DMS 273 (cell line): ENCODE results near the gene GPS2.

ENCODE experiments used
- DNase-seq: peaks from one replicate; lab custom pipeline; 2025; ENCODE audit not compliant: unreplicated experiment; lab: John Stamatoyannopoulos, UW

GPS2 gene

DNA sequence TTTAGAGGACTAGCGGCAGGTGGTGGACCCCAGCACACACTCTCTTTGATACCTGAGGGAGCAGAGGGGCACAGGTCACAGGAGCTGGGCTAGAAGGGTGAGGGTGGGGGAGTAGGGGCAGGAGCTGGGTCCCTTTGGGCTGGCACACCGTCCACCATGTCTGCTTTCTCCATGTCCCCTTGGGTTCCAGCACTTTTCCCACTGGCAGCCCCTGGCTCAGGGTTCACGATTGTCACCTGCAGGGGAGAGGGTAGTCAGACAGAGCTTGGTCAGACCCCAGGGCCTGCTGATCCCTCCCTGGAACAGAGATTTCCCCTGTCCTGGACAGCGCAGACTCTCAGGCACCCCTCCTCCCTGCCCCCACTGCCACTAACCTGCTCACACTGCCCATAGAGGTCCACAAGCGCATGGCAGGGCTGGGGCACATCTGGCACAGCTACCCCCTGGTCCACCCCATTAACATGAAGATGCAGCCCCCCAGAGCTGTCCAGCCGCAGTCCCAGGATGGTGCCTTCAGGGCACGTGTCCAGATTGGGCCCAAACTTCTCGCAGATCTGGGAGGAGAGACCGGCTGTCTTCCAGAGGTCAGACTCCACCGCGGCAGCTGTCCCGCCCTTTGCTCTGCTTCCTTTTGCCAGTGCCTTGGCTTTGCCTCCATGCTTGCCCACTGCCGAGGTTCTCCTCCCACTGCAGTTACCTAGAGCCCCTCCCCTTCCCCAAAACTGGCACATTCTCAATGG lies 3.1 kb upstream of the GPS2 start:
- DNase-seq = no peak

DNA sequence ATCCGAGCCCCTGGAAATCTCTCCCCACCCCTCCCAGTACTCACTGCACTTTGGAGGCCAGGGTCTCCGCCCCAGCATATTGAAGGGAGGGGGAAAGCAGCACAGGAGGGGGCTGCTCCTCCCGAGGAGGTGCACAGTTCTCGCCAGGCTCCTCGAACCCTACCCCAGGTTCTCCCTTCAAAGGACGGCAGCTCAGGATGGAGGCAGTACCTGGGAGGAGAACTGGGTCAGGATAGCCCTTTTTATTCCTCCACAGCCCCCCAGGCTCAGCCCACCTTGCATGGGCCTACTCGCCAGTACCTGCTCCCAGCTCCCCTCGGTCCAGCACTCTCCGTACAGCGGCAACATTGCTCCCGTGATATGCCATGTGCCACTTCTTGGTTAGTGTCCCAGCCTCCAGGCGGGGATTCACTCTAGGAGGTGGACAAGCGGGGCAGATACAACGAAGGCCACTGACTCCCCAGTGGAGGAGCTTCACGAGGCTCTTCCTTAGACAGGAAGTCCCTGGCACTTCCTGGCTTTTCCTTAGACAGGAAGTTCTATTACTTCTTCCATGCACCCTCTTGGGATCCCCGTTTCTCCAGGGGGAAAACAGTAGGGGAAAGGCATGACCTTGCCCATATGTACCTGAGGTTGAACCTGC lies 2.1 kb upstream of the GPS2 start:
- DNase-seq = no peak

DNA sequence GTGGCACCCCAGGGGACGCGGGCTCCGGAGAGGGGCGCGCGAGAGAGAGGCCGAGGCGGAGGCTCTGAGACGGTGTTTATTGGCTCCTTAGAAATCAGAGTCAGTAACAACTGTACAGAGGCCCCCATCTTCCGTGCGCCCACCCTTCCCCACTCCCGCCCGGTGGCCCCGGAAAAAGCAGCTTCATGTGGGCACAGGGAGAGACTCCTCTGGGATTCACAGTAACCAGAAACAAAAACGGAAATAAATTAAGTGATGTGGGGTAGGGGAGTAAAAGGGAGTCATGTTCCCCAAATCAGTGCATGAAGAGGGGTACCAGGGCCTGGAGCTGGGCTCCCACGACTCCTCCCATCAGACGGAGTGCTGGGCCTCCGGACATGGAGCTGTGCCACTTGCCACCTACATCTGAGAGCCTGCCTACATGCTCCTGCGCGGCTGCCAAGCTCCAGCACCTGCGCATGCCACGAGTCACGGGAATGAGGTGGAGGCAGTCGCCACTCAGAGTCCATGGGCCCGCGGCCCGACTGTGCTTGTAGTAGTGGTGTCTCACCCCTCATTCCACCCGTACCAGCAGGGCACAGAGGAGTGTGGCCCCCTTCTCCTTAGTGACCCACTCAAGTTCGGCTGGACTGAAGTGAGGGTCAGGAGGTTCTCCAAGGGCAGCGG lies 543 bp upstream of the GPS2 start:
- DNase-seq = no peak

DNA sequence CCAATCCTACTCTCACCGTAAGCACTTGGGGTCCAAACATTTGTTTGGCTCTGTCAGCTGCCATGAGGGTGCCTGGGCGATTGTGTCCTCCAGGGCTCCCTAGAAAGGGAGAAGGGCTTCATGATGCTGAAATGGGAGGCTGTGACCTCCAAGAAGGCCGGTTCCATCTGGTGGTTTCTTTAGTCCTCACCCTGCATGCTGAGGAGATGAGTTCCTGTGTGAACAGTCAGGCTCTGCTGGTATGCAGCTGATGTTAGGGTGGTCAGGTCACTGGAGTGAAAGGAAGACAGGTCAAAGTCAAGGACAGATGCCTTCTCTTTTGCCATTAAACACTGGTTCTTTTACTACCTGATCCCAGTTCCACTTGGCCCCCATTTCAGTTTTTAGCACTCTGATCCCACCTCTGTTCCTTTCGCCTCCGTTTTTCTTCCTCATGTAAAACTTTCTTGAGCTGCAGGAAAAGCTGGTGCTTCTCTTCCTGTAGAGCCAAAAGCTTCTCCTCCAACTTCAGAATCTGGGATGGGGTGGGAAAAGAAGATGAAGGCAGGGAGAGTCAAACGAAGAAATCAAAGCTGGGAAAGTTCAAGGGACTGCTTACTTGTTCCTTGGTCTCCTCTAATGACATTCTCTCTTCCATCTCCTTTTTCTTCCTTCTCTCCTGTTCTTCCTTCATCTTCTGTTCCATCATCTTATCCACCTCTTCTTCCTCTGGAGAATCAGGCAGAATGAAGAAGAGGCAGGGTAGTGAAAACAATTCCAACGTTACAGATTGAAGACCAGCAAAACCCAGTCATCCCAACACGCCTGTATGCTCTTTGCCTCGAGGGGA lies 1.1 kb downstream of the GPS2 start:
- DNase-seq = peak; percentile 61

DNA sequence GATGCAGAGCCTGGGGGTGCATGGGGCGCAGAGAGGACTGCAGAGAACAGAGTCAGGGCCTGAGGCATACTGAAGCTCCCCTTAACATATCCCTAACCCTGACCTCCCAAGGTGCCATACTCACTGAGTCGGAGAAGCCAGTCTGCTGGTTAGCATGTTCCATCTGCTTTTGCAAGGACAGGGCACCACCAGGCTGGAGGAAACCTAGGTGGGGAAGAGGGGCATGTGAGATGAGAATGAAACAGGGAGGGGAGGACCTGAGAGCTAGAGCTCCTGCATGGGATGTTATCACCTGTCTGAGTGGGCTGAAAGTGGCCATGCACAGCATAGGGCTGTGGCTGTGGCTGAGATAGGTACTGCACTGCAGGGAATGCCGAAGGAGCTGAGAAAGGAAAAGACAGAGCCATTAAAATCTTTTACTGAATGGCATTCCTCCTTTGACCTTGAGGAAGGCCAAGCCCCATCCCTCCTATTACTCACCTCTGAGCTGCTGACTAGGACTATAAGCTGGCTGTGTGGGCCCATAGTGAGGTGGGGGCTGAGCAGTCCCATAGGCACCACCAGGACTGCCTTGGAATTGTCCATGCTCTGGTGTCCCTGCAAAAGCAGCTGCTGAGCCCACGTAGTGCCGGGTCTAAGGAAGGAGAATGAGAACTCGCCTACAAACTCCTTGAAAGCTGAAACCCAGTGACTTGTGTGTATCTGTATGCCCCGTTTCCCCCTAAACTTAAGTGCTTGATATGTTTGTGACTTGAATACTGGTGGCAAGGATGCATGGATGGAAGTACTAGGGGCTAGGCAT lies 1.9 kb downstream of the GPS2 start:
- peak; percentile 62 for DNase-seq

DNA sequence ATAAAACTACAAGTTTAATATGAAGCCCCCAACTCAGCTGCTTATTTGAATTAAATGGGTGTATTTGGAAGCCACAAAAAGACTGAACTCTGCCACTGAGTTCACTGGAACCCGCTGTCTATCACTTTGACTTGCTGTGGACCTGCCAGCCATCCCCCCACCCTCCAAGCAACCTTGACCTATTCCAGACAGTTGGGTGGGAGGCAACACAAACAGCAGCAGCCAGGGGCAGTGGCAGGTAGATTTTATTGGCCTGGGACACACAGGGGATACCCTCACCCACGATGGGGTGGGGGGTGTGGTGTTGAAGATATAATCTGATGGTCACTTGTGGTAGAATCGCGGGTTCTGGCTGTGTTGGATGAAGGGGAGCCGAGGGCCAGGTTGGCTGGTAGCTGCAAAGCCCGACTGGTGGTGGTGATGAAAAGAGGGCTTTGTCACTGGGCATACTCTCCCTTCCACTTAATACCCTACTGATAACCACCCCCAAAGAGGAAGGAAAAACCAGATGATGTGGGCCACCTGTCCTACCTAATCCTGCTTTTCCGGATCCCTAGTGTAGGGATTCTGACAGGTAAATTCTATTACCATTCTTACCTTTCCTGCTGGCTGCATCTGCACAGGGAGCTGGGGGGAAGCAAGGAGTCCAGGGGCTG lies 2.6 kb downstream of the GPS2 start:
- DNase-seq = peak; percentile 31

DNA sequence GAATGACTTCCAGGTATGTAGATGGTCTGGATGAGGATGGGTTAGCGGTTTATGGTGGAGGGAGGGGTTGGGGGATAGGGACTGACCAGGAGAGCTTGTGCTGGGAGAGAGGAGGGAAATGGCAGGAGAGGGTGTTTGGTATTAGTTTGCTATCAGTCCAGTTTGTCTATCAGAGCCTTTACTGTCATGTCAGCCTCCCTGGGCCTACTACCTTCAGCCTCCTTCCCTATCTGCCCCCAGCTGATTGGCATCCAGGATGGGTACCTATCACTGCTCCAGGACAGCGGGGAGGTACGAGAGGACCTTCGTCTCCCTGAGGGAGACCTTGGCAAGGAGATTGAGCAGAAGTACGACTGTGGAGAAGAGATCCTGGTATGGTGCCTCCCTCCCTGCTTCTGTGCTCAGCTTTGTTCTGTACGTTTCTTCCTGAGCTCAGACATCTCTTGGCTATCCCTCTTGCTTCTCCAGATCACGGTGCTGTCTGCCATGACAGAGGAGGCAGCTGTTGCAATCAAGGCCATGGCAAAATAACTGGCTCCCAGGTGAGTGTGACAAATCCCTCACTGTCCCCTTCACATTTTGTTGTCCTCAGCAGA lies 4.0 kb downstream of the GPS2 start:
- no peak for DNase-seq

DNA sequence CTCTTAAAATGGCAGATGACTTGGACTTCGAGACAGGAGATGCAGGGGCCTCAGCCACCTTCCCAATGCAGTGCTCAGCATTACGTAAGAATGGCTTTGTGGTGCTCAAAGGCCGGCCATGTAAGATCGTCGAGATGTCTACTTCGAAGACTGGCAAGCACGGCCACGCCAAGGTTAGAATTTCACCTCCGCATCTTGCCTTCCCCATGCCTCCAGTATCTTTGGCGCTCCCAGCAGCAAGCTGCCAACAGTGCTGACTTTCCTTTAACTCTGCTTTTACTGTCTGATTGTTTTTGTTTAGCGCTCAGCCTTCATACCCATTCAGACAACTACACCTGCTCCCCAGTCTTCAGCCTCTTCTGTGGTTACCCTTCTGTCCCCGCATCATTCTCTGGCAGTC lies 5.5 kb downstream of the GPS2 start:
- DNase-seq = no peak

DNA sequence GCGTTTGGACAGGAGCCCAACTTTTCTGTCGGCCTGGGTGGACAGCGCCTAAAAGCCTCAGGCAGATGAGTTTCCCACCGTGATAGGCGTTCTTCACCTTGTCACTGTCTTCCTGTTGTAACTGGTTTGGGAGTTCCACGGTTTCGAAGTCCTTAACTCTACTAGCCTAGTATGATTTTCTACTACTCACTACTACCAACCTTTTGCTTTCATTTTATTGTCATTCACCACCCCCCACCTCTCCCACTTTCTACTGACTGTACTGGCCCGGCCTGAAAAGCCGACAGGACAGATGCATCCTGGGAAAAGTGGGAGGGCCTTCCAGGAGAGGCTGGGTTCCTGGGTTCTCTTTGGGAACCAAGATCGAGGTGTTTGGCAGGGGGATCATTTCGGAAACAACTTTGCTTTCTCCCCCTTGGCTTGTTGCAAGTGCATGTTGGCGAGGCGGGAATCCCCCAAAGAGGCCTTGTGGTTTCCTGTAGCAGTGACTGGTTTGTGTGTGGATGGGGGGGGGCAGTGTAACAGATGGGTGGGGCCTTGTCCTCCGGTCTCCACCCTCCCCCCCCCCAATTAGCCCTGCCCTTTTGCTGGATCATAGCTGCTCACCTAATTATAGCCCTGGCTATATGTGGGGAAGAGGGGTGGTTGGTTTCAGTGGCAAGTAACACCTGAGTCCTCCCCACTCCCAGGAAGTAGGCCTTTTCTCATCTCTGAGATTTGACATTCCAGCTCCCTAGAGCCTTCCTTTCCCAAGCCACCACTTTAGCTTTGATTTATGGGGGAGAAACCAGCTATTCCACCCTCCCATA lies 6.3 kb downstream of the GPS2 start:
- DNase-seq = peak; percentile 78

DNA sequence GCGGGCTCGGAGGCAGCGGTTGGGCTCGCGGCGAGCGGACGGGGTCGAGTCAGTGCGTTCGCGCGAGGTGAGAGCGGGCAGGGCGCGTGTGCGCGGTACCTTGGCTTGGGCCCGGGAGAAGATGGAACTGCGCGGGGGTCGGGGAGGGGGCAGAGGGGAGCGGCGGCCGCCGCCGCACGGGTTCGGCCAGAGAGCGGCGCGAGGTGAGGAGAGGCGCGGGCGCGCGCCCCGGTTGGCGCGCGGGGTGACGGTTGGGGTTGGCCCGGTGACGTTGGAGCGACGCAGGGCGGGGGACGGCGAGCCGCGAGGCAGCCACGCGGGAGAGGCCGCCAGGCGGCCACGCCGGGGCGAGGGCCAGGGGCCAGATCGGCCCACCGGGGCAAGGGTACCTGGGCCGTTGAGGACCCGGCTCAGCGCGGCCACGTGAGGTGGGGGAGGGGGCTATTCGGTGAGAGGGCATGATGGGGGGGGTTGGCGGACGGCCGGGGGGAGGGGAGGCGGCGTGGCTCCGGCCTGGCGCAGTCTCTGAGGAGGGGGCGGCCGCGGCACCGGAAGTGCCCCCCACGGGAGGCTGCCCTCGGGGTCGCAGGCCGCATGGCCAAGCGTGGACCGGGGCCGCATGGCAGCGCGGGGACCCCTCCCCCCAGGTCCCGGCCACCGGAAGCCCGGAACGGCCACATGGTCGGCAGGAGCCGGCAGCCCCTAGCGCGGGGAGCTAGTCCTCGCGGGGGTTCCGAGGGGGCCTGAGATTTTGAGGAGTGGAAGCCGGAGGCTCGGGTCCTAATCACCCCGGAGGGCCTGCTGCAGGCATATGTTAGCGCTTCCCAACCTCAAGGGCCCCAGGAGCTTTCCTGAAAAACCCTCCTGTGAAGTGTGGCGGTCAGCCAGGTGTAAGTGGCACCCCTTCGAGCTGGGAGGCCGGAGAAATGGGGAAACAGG lies 7.2 kb downstream of the GPS2 start:
- DNase-seq = peak; percentile 67

DNA sequence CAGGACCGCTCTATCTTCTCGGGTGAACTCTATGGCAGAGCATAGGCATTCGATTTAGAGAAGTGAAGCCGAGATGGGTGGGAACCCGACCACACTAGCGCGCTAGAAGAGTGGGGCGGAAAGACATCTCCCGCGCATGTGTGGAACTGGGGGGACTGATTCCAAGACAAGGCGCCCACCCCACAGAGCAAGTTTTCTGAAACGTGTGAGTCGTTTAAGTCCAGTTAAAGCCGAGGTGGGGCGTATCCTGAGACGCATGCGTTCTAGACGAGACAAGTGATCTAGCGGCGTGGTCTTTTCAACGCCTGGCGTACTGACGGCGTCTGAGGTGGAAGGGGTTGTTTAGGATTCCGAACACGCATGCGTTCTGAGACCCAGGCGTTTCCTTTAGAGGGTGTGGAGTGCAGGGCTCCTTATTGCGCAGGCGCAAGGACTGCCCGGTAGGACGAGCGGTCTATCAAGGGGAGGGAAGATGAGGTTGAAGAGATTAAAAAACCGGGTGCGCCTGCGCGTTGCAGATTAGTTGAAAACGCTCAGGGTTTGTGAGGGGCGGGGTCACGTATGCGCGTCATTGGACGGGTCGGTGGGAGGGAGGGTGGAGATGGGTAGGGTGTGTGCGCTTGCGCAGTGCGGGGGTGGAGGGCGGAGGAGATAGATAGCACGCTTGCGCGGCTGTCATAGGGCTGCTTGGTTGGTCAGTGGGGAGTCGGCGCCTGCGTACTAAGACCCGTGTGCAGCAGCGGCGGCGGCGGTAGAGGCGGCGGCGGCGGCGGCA lies 8.1 kb downstream of the GPS2 start, which contains the start of gene EIF5A:
EIF5A (plus strand) TSS at position 718 of the 775 bp plus-strand sequence. CDS start 2,008 bp downstream, outside the sequence.
- peak; percentile 99 for DNase-seq

DNA sequence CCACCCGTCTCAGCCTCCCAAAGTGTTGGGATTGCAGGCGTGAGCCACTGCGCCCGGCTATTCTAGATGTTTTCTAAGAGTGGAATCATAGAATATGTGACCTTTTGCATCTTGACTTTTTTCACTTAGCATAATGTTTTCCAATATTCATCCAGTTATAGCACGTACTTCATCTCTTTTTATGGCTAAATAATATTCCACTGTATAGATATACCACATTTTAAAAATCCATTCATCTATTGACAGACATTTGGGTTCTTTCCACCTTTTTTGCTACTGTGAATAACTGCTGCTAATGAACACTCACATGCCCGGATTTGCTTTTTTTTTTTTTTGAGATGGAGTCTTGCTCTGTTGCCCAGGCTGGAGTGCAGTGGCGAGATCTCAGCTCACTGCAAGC lies 11.0 kb downstream of the GPS2 start:
- no peak for DNase-seq

DNA sequence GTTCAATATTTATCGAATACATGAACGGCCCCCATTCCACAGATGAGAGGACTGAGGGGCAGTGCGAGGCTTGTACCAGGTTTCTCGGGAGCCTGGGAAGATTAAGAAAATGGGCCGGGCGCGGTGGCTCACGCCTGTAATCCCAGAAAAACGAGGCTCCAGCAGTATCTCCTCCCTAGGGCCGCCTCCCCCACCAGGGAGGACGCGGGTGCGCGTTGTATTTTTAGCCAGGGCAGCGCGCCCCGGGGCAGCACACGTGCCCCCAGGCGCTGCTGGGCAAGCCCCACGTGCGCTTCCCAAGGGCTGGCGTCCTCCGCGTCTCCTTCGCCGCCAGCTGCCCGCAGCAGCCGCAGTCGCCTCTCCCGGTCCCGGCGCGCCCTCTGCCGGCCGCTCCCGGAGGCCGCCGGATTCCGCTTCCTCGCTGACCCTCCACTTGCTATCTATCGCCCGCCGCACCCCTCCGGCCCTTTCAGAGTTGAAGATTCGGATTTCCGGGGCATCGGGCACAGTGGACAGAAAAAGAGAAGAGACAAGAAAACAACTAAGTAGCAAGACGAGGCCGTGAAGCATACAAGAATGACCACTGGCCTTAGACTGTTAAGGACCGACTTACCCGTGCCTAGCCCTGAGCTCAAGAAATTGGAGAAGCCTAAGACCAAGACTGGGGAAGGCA lies 18.8 kb downstream of the GPS2 start:
- DNase-seq = peak; percentile 91

DNA sequence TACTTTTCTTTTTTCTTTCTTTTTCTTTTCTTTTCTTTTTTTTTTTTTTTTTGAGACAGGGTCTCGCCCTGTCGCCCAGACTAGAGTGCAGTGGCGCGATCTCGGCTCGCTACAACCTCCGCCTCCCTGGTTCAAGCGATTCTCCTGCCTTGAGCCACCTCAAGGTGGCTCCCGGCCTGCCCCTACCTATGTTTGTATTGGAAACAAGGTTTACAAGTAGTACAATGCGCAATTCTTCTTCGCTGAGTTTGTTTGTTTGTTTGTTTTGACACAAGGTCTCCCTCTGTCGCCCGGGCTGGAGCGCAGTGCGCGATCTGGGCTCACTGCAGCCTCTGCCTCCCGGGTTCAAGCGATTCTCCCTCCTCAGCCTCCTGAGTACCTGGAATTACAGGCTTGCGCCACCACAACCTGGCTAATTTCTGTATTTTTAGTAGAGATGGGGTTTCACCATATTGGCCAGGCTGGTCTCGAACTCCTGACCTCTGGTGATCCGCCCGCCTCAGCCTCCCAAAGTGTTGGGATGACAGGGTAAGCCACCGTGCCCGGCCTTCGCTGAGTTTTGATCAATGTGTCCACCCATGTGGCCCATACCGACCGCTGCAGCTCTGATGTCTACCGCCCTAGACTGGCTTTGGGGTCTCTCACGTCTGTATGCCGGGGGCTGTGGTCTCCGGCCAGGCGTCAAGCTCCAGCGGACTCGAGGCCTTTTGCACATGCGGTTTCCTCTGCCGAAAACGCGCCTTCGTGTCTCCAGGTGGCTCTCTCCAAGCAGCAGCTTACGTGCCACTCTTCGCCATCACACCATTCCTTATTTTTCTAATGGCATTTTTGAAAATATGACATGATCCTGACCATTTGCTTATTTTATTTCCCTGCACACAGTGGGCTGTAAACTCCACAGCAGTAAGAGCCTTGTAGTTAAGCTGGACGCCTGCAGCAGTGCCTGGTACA lies 19.7 kb downstream of the GPS2 start:
- no peak for DNase-seq

DNA sequence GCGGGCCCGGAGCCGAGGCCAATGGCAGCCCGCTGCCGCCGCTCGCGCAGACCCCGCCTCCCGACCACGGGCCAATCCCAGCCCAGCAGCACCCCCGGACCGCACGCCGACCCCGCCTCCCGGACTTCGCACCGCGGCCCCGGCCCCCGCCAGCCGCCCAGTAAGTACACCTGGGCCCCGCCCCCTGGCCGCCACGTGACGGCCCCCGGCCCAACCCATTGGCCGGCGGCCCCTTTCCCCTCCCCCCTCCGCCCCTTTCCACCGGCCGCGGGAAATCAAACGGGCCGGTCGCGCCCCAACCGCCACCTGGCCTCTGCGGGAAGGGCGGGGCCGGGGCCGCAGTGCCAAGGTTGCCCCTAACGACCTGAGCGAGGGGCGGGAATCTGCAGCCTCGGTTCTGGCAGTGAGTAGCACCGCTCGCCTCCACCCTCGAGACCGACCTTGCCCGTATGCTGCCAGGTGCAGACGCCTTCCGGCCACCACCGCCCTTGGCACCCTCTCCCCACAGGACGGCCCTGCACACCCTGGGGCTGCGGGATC lies 20.5 kb downstream of the GPS2 start, which contains the start of gene YBX2:
YBX2 (minus strand) TSS at position 26 of the 540 bp plus-strand sequence. CDS start 139 bp downstream, outside the sequence.
- DNase-seq = peak; percentile 86
